RWPE1 (cell line): ENCODE results near the gene RICTOR.

Source experiments
- CTCF ChIA-PET: fragments of 350-600 bp; sonication (Branson Sonifier 250); formaldehyde crosslinking; extraction: SDS; loops from one replicate; lab custom pipeline; 2021; lab: Yijun Ruan, JAX
- POLR2A ChIA-PET: fragments of 400-600 bp; formaldehyde crosslinking; extraction: SDS; loops from one replicate; lab custom pipeline; 2020; ENCODE audit warnings: antibody characterized with exemption; ENCODE audit not compliant: low non-redundant PET; lab: Yijun Ruan, JAX
- DNase-seq: peaks from one replicate; pipeline ENCODE4 v3.0.0; 2012; ENCODE audit warnings: low spot score
- H3K27ac ChIP-seq: fragments of 450-650 bp; 2 replicates; pipeline ENCODE4 v1.5.1; 2017
- CTCF ChIP-seq: fragments of 450-650 bp; conservative IDR thresholded peaks from 2 replicates; pipeline ENCODE4 v1.5.1; 2017; ENCODE audit warnings: low read depth, mild to moderate bottlenecking

Gene RICTOR

DNA sequence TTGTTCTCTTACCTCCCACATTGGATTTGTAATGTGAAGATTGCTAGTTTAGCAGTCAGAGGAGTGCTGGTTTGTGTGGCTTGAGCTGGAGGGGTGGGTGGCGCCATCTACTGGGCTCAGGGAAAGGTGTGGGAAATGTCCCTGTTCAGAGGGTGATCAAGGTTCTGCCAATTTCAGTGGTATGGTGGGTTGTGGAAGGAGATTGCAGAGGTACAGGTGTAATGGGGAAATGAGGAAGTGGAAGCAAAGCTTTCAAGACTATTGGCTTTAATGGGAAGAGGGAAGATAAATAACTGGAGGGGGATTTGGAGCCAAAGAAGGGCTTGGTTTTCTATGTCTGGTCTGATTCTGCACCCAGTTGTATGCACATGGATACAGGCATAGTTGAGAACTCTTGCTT is 152.0 kb downstream of the RICTOR start:
- H3K27ac ChIP-seq, result no peak overlapping the region
- peak; percentile 94 for TF ChIP-seq CTCF
- DNase-seq, result peak; percentile 79
- ChIA-PET CTCF (interaction anchor here (0.6 to 1.8 kb wide), 8 partner anchors 22 to 505 kb away, joined by 3 to 7 read pairs (median 4); no protein-coding TSS in a partner anchor), POLR2A (no interaction called here)

GRCh38 chr5:38921174-38921573 is 153.0 kb downstream of the RICTOR start:
- CTCF ChIA-PET, result interaction anchor here (1.4 kb wide), 1 partner anchor 501 kb away, joined by 7 read pairs; no protein-coding TSS in a partner anchor
- no peak overlapping the region for H3K27ac ChIP-seq
- no peak for TF ChIP-seq CTCF
- POLR2A ChIA-PET, result no interaction called here
- no peak for DNase-seq

DNA sequence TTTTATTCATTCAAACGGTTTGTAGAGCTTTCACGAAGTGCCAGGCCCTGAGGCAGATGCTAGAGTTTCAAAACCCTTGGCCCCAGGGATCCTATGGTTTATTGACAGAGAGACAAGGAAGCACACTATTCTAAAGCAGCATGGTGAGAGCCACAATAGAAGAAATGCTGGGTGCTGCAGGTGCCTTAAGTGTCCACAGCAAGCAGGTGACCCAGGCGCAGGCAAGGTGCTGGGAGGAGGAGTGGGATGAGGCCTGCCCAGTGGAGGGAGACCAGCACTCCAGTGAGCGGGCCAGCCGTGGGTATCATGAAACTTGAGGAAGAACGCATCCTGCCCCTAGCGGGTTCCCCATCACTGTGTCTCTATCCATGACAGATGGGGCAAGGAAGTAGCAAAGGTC is 157.4 kb downstream of the RICTOR start:
- TF ChIP-seq CTCF, result no peak
- DNase-seq, result no peak
- POLR2A ChIA-PET, result no interaction called here
- CTCF ChIA-PET, result no interaction called here
- no peak overlapping the region for H3K27ac ChIP-seq

GRCh38 chr5:38913714-38914113 is 160.5 kb downstream of the RICTOR start:
- CTCF ChIA-PET, result interaction anchor here (0.5 kb wide), 1 partner anchor 407 kb away, joined by 4 read pairs; no protein-coding TSS in a partner anchor
- DNase-seq, result no peak
- POLR2A ChIA-PET, result no interaction called here
- TF ChIP-seq CTCF, result no peak
- no peak overlapping the region for H3K27ac ChIP-seq

DNA sequence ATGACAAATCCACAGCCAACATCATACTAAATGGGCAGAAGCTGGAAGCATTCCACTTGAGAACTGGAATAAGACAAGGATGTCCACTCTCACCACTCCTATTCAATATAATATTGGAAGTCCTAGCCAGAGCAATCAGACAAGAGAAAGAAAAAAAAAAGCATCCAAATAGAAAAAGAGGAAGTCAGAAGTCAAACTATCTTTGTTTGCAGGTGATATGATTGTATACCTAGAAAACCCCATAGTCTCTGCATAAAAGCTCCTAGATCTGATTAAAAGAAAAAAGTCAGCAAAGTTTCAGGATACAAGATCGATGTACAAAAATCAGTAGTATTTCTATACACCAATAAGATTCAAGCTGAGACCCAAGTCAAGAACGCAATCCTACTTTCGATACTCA is 162.3 kb downstream of the RICTOR start:
- TF ChIP-seq CTCF, result no peak
- ChIA-PET POLR2A (no interaction called here), CTCF (no interaction called here)
- no peak overlapping the region for H3K27ac ChIP-seq
- DNase-seq, result no peak

DNA sequence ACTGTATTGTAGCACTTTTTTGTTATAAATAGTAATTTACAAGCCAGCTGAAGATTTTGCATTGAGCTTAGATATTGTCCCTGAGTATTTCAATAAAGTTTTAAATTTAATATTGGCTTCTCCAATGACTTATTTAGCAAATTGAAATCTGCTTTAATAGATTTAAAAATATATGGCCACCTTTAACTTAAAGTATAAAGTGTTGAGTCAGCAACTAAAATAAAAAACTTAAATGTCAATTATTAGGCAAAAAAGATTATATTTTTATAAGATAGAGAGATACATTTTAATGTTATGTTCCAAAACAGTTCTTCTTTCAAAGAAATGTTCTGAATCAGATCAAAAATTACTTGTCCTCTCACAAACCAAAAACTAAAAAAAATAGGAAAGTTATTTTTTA is 167.7 kb downstream of the RICTOR start:
- ChIA-PET POLR2A (no interaction called here), CTCF (no interaction called here)
- no peak for DNase-seq
- no peak for TF ChIP-seq CTCF
- no peak overlapping the region for H3K27ac ChIP-seq
